Astrocyte (in vitro differentiated cells and primary cell): Measurements from ENCODE around the gene HERPUD1.

Experiments
- CTCF ChIP-seq: IDR thresholded peaks from 2 replicates; pipeline ENCODE4 v1.5.1; 2011; ENCODE audit warnings: low read depth, mild to moderate bottlenecking, inconsistent platforms, low read length, moderate library complexity; ENCODE audit not compliant: insufficient read depth
- EZH2 ChIP-seq: IDR thresholded peaks from 2 replicates; pipeline ENCODE4 v1.6.1; 2012; ENCODE audit warnings: mild to moderate bottlenecking, low read length, inconsistent platforms; ENCODE audit not compliant: insufficient read depth

GRCh38 chr16:56915336-56916119 lies 16.4 kb upstream of the HERPUD1 start:
- TF ChIP-seq CTCF (no peak), EZH2 (no peak)
